LHCN-M2 (cell line): ENCODE results near the gene COX7B. TPM values are rescaled to one million over a fixed set of nuclear protein-coding genes. Genes with fewer than 3 reads are reported as not detected.
A peak's percentile ranks its signal among the peaks of the same experiment; 100 is the strongest.
"Not testable (repeated sequence)": the region's sequence is repeated elsewhere in the genome, so short reads cannot be mapped to it uniquely, and the experiment has no call there.

ENCODE experiments used
- DNase-seq: peaks from one replicate; pipeline ENCODE4 v3.0.0-alpha.2; 2012; ENCODE audit warnings: low read depth
- total RNA-seq: library from RNA; depleted of rRNA; stranded (reverse); fragments of >200 nt; gene quantifications from 2 replicates; pipeline ENCODE4 v1.2.3, GENCODE V29; 2014; rRNA removed

COX7B gene
- total RNA-seq, 1 experiment from 2014 or later = 232 TPM

GRCh38 chrX:77945031-77945430, 45.8 kb downstream of the COX7B start:
- not testable (repeated sequence) for DNase-seq

GRCh38 chrX:77945910-77946545, 46.8 kb downstream of the COX7B start:
- no peak for DNase-seq

GRCh38 chrX:77946571-77946970, 47.3 kb downstream of the COX7B start:
- DNase-seq = no peak

- DNase-seq = no peak
Measured at GRCh38 chrX:77949840-77950239, 50.6 kb downstream of the COX7B start.

- no peak for DNase-seq
Measured at GRCh38 chrX:77952173-77952572, 52.9 kb downstream of the COX7B start.

- no peak for DNase-seq
Measured at GRCh38 chrX:77953302-77953701, 54.0 kb downstream of the COX7B start.

- peak; percentile 7 for DNase-seq
Measured at GRCh38 chrX:77953708-77954107, 54.4 kb downstream of the COX7B start.

Other genes with a start within 250 kb of the COX7B start
- 43.3 and 48.9 TPM in 2 replicates for gene ATRX, start 113.3 kb upstream of the COX7B start, total RNA-seq
- 53.3 and 60.7 TPM in 2 replicates for gene MAGT1, start 4.0 kb upstream of the COX7B start, total RNA-seq
- 6.7 and 7.2 TPM in 2 replicates for gene ATP7A, start 11.2 kb downstream of the COX7B start, total RNA-seq
- not detected in 2 replicates for gene PGAM4, start 70.2 kb downstream of the COX7B start, total RNA-seq
- 768 and 779 TPM in 2 replicates for gene PGK1, start 204.8 kb downstream of the COX7B start, total RNA-seq
- 27.6 and 40.6 TPM in 2 replicates for gene TAF9B, start 240.2 kb downstream of the COX7B start, total RNA-seq